BE2C (cell line): ENCODE results near the gene C5orf58.

Source experiments
- DNase-seq: peaks from one replicate; pipeline ENCODE4 v3.0.0-alpha.2; 2020
- H3K27me3 ChIP-seq: fragments of 250-450 bp; sonication (Bioruptor Pico); 2 replicates; pipeline ENCODE4 v1.5.1; 2020; ENCODE audit warnings: mild to moderate bottlenecking
- H3K36me3 ChIP-seq: fragments of 250-450 bp; sonication (Bioruptor Pico); 2 replicates; pipeline ENCODE4 v1.5.1; 2020; ENCODE audit warnings: mild to moderate bottlenecking
- H3K4me1 ChIP-seq: fragments of 250-450 bp; sonication (Bioruptor Pico); 2 replicates; pipeline ENCODE4 v1.5.1; 2020
- H3K4me3 ChIP-seq: 2 replicates; pipeline ENCODE4 v1.5.1; 2011; ENCODE audit warnings: low read depth, low read length
- H3K9me3 ChIP-seq: fragments of 250-450 bp; sonication (Bioruptor Pico); 2 replicates; pipeline ENCODE4 v1.5.1; 2020
- TF ChIP-seq, protein P1 (sequence below): IDR thresholded peaks from 2 replicates; pipeline ENCODE4 v1.5.1; 2012; ENCODE audit warnings: mild to moderate bottlenecking, low read depth, low read length

Gene C5orf58

DNA sequence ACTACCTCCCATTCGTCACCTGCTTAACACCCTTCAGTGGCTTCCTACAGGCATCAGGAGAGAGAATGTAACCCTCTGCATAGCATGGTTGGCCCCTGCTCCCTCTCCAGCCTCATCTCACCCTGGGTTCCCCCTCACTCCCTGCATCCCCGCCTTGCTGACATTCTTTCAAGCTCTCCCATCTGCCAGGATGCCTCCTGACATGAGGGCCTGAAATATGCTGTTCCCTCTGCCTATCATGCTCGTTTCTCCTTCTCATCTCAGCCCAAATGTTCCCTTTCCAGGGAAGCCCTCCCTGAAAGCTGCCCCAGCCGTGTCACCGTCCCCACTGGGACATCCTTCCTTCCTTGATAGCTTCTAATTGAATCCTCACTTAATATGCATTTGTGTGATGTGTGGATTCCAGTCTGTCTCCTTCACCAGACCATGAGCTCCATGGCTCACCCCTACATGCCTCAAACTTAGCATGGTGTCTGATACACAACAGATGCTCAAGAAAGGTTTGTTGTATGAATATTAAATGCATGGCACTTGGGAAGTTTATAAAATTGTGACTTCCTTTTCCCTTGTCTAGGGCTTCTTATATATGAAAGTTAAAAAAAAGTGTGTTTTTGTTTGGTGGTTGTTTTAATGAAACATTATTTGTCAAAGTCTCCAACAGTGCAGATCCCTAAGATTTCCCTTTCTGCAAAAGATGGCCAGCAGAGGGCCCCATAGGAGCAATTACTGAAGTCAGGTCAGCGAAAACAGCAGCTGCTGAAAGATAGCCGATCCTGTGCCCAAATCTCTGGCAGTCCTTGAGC lies 7.3 kb upstream of the C5orf58 start:
- Histone ChIP-seq H3K4me1 (no peaks in the 10 kb centered on the region), H3K27me3 (no peaks in the 10 kb centered on the region; the same call in 1 of the 2 replicates), H3K4me3 (no peak overlapping the region), H3K9me3 (no peaks in the 10 kb centered on the region), H3K36me3 (no peaks in the 10 kb centered on the region)
- DNase-seq: peak; percentile 74
- TF ChIP-seq, protein P1, sequence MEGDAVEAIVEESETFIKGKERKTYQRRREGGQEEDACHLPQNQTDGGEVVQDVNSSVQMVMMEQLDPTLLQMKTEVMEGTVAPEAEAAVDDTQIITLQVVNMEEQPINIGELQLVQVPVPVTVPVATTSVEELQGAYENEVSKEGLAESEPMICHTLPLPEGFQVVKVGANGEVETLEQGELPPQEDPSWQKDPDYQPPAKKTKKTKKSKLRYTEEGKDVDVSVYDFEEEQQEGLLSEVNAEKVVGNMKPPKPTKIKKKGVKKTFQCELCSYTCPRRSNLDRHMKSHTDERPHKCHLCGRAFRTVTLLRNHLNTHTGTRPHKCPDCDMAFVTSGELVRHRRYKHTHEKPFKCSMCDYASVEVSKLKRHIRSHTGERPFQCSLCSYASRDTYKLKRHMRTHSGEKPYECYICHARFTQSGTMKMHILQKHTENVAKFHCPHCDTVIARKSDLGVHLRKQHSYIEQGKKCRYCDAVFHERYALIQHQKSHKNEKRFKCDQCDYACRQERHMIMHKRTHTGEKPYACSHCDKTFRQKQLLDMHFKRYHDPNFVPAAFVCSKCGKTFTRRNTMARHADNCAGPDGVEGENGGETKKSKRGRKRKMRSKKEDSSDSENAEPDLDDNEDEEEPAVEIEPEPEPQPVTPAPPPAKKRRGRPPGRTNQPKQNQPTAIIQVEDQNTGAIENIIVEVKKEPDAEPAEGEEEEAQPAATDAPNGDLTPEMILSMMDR: peak; percentile 81

DNA sequence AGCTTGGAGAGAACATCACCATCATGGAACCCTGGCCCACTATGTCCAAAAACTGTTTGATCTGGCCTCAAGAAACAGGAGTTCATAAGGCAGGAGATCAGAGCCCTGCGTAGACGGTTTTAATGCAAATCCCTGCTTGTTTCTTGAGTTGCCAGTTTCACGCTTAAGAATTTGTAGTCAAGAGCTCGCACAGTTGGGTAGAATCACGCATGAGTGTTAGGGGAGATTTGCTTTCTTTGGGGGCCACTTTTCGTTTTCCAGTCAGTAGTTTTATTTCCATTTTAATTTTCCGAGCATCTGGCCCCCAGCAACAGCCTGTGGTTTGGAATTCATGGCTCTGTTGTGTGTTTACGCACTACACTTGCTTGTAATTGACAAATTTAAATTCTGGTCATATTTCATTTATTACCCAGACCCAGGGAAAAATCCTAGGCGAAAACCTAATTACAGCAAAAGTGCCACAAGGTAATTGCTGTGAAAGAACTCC lies 6.6 kb upstream of the C5orf58 start:
- TF ChIP-seq, protein P1: no peak
- no peak for DNase-seq
- Histone ChIP-seq H3K36me3 (no peaks in the 10 kb centered on the region), H3K27me3 (no peaks in the 10 kb centered on the region; the same call in 1 of the 2 replicates), H3K4me1 (no peaks in the 10 kb centered on the region), H3K9me3 (no peaks in the 10 kb centered on the region), H3K4me3 (no peak overlapping the region)

DNA sequence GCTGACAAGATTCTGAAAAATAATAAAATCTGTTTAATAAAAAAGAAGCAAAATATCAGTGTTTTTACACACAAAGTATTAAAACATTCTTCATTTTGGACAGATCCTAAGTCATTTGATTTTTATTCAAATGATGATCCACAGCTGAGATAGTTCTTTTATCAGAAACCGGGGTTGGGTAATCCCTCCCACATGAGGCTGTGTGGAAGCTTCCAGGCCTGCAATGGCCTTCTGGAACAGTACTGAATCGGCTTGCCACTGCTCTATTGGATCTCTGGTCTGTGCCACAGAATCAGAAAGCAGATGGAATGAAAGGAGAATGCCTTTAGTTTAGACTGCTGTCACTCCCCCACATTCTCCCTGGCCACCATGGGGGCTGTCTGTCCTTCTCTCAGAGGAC lies 6.1 kb upstream of the C5orf58 start:
- Histone ChIP-seq H3K36me3 (no peaks in the 10 kb centered on the region), H3K9me3 (no peaks in the 10 kb centered on the region), H3K4me1 (no peaks in the 10 kb centered on the region), H3K27me3 (no peaks in the 10 kb centered on the region; the same call in 1 of the 2 replicates), H3K4me3 (no peak overlapping the region)
- TF ChIP-seq, protein P1: no peak
- no peak for DNase-seq

DNA sequence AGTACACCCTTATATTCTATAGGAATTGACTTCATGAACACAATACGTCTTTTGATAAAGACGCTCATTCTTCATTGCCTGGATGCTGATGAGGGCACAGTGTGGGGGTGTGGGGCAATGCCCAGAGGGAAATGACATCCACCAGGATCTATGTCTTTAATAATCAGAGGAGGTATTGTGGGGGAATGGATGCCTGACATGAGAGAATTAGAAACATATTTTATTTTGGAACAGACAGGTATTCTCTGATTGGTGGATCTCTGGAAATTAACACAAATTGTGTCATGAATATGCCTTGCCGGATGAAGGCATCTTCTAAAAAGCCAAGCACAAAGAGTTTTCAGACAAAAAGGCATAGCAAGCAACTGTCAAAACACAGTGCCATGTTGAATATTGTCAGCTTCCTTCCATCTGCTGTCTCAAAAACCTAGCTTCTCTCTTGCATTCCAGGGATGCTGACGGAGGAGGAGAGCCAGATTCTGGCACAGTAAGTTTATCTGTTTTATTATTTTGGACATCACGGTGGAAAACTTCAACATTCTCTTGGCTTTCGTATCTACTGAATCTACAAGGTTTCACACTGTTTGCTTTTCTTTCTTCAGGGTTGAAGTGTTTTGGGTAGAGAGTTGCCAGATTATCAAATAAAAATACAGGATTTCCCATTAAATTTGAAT lies 3.9 kb upstream of the C5orf58 start:
- no peaks in the 10 kb centered on the region for H3K4me1 ChIP-seq
- no peaks in the 10 kb centered on the region for H3K36me3 ChIP-seq
- DNase-seq: no peak
- TF ChIP-seq, protein P1: no peak
- H3K27me3 ChIP-seq: no peaks in the 10 kb centered on the region; the same call in 1 of the 2 replicates
- no peak overlapping the region for H3K4me3 ChIP-seq
- H3K9me3 ChIP-seq: no peaks in the 10 kb centered on the region

DNA sequence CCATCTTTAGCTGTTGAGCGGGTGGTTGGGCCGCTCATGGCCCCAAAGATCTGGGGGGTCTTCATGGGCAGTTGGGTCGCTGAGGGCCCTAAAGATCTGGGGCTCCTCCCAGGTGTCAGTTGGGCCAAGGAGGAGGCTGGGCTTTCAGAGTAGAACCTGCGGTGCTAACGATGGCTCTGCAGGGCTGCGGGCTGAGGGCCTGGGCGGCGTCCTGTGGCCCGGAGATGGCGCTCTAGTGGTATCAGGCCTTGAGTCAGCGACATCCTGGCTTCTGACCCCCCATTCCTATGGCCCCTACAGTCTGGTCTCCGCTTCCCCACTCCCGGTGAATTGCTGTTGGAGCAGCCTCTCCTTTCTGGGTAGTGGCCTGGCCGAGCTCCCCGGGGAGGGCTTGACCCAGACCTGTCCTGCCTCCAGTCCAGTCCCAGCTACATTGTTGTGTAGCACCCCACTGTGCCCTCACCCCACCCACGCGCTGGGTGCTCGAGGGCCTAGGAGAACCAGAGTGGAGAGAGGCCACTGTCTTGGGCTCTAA lies 640 bp downstream of the C5orf58 start:
- H3K27me3 ChIP-seq: no peaks in the 10 kb centered on the region
- no peaks in the 10 kb centered on the region for H3K36me3 ChIP-seq
- H3K4me3 ChIP-seq: no peak overlapping the region
- no peak for DNase-seq
- TF ChIP-seq, protein P1: no peak
- no peaks in the 10 kb centered on the region for H3K4me1 ChIP-seq
- no peaks in the 10 kb centered on the region for H3K9me3 ChIP-seq
